NCI-H2227 (cell line): Measurements from ENCODE around the gene ARHGAP18.

Experiments
- DNase-seq: peaks from one replicate; lab custom pipeline; 2025; ENCODE audit not compliant: unreplicated experiment; lab: John Stamatoyannopoulos, UW

The ARHGAP18 gene

DNA sequence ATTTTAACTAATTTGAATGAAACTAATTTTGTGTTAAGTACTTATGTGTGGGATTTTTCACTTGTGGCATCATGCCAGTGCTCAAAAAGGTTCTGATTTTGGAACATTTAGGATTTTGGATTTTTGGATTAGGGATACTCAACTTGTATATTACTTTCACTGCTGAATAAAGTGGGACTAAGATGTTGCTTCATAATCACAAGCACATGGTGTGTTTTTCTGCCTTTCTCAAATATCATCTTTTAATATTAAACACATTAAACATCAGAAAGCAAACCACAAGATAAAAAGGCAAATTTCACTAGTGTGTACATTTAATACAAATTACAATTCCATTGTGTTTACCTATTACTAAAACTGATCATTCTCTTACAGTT is 89.8 kb downstream of the ARHGAP18 start:
- DNase-seq: no peak

DNA sequence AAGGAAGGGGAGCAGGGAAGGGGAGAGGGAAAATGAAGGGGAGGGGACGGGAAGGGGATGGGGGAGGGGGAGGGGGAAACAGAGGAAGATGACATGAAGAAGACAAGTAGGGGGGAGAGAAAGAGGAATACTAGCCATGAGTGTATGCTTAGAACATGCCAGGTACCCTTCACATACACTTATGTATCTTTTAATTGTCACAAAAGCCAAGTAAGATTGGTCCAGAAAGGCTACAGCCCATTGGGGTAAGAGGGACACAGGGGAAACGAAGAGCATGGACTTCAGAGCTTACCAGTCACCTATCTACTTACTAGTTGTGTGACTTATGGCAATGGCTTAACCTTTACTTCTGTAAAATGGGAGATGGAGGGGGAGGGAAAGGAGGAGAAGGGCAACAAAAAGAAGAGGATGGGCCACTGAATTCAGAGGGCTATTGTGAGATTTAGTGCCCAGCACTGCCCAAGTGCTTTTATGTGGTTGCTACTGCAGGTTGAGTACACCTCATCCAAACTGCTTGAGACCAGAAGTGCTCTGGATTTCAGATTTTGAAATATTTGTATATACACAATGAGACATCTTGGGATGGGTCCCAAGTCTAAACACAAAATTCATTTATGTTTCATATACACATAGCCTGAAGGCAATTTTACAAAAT is 90.3 kb downstream of the ARHGAP18 start:
- no peak for DNase-seq

DNA sequence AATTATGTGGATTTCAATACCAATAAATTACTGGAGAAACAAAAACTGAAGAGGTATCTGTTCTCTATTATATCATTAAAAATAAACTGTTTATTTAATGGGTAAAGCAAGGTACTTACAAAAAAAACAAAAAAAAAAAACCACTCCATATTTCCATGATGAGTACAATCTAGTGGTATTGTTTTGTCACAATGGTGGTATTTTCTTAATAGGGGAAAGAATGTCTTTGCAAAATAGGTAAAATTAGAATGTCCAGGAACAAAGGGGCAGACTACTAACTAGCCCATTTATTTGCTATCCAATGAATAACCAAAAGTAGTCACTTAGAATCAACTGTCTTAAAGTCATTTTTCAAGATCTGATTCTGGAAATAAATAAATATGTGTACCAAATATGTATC is 92.0 kb downstream of the ARHGAP18 start:
- no peak for DNase-seq

DNA sequence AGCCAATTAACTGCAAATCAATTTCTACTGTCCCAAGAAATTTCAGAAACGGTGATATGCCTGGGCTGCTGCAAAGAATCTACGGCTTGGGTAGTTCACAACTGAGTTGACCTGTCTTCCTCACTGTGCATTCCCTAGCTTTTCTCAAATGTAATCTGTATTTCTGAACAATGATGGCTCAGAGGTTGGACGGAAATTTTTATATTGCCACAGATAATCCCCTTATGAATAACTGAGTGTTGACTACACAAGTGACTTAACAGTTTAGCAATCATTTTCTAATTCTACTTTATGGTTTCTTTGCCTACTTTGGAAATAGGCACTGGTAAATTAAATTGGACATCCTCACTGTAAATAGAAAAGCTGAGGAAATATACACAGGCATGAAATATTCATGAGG is 94.5 kb downstream of the ARHGAP18 start:
- no peak for DNase-seq

DNA sequence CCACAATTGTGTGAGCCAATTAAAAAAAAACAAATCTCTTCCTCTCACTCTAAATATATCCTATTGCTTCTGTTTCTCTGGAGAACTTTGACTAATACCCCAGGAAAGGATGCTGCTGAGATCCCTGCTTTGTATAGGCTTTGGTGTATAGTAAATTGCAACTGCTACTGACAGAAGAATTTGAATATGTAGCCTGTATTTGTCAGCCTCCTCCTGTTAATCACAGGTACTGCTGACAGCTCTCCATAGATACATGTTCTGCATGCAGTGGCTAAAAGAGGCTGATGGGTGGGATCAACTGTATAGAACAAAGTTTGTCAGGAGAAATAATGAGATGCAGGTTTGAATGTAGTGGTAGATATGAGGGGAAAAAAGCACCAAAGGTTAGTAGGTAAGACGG is 95.0 kb downstream of the ARHGAP18 start:
- no peak for DNase-seq

DNA sequence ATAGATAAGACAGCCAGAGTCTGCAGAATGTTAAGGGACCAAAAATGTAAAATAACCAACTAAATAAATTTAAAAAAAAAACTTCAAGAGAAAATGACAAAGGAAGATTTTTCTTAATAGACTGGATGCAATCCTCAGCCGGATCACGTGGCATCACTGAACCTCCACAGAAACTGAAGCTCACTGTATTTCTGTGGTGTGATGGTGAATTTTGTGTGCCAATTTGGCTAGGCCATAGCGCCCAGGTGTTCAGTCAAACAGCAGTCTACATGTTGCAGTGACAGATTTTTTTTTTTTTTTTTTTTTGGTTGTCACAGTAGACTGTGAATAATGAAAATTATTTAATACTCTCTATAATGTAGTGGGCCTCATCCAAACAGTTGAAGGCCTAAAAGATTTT is 95.5 kb downstream of the ARHGAP18 start:
- no peak for DNase-seq

DNA sequence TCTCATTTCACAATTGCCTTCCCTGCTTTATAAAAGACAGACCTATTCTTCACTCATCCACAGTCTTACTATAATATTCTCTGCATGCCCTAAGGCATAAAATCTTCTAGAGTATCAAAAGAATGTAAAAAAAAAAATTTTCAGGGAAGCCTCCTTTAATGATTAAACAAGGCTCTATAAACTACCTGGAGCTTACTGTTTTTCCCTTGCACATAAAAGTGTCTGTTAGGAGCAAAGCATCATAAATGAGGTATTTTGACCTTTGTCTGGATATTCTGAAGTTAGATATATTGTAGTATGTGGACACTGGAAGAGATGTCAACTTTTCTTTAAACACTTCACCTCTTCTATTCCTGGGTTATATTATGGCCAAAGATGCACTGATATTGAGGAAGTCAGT is 97.5 kb downstream of the ARHGAP18 start:
- DNase-seq: no peak

DNA sequence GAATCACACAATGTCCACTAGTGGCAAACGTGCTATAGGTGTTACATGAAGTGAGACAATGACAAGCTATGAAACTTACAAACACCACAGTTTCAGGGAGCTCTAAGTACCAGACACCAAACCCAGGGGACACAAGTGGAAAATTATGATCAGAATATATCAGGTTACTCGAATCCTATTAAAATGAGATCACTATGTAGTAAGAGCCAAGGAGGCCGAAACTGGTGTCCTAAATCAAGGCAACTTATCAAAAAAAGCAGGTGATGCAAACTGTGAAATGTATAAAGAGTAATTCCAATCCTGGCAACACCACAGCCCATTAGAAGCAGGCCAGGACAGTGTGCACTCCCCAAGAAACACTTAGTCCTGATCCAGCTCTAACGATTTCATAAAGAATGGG is 100.3 kb downstream of the ARHGAP18 start:
- DNase-seq: no peak

DNA sequence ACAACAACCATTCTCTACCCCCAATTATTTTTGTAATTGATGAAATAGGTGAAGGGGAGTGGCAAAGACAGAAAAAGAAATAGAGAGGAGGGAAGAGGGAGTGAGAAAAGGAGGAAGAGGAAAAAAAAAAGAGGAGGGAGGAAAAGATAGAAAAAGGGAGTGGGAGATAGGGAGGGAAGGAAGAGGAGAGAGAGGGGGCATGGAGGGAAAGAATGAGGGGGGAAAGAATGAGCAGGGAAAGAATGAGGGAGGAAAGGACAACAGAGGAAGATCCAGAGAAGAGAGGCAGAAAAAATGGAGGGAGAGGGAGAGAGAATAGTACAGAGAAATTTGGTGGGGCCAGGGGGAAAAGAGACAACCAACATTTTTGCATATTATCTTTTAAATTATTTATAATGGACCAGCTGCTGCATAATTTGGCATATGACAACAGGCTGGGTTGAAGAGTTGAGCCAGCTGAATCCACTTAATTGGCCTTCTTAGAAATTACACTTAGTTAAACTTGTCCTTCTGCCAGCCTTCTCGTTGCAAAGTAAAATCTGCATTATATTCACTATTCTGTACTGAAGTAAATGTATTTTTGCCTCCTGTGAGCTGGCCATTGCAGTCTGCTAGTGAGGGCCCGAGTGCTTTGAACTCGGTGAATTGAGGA is 101.0 kb downstream of the ARHGAP18 start:
- DNase-seq: no peak

DNA sequence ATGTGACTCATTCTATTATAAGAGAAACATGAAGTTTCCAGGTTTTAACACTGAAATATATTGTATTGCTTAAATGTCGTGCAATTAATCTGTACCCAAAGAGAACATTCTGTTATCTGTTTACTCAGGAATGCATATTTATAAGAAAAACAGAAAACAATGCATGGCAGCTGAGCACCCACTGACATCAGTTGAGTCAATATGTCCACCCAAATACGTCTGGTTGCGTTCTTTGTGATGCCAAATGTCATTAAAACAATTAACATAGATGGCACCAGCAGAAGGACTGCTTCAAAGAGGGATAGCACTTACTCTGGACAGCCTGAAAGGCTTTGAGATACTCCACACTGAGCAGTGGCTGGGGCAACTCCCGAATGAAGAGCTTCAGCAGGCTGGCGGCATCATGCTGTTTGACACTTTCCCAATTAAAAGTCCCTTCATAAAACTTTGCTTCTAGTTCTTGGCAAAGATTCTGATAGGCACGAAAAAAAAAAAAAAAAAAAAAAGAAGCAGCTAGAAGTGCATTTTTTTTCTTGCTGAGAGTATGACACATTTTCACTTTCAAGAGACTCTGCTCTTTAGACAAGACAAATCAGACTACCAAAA is 102.3 kb downstream of the ARHGAP18 start:
- DNase-seq: no peak

DNA sequence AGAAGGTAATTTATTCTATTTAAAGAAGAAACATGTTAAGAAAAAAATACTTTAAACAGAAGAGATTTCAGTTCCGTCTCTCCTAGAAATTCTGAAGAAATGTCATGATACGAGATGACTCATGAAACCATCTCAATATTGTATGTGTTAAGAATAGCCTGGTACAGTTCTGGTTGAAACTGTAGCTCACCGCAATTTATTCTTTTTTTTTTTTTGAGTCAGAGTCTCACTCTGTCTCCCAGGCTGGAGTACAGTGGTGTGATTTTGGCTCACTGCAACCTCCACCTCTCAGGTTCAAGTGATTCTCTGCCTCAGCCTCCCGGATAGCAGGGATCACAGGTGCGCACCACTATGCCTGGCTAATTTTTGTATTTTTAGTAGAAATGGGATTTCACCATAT is 103.3 kb downstream of the ARHGAP18 start:
- DNase-seq: no peak

DNA sequence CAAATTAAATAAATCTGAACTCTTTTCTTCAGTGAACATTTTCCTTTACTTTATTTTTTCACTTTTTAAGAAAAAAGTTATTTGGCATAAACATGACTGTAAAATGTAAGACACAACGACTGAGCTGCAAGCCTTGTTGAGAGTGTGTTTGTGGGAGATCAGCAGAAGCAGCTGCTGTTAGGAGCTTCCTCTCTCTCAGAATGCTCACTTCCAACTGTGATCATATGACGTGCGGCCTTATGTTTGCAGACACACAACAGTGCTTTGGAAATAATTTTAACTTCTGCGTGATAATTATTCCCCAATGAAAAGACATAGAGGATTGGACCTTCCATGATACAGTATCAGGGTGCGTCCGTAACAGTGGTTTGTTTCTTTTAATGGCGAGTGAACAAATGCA is 104.0 kb downstream of the ARHGAP18 start:
- DNase-seq: no peak

DNA sequence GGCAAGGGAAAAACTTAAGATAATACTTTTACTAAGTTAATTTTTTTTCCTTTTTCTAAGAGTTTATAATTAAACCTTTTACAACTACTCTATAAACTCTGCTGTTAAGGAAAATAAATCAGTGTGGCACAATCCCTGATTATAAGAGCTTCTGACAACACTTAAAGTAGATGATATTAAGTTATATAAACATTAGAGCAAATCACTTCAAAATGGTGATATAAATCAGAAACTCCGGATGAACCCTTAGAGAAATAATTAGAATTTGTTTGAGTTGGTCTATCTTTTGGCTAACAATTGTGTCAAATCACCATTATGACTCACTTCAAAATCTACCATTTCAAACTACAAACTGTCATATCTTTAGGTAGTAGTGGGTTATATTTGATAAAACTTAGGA is 104.9 kb downstream of the ARHGAP18 start:
- no peak for DNase-seq

DNA sequence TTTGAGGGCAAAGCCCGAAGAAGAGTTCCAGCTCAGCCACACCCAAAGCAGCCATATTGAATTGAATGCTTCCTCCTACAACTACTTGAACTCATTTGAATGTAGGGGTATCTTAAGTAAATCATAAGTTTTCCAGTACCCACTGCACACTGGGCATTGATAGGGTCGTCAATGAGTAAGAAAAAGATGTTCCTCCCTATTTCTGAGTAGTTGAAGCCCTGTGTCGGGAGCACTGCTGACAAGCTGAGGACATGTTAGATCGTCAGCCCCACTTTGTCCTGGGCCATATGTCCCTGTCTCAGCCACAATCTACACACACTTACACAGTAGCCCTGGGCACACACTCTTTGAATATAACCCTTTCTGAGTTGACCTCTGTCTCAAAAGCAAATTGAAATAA is 105.7 kb downstream of the ARHGAP18 start:
- DNase-seq: no peak

DNA sequence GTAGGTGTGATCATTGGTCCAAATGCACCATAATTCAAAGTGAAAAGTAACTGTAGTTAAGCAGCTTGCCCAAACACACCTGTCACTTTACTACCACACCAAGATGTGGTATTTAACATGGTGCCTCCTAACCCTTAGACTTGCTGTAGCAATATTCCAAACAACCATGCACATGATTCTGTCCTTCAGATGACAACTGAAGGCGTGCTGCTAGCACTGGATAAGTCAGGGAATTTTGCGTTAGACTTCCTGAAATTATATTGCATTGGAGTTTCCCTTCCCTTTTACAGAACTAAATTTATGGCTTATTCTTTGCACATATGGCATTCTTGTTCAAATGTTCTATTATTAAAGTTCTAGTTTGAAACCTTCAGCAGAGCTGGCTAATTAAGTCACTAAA is 106.2 kb downstream of the ARHGAP18 start:
- no peak for DNase-seq

DNA sequence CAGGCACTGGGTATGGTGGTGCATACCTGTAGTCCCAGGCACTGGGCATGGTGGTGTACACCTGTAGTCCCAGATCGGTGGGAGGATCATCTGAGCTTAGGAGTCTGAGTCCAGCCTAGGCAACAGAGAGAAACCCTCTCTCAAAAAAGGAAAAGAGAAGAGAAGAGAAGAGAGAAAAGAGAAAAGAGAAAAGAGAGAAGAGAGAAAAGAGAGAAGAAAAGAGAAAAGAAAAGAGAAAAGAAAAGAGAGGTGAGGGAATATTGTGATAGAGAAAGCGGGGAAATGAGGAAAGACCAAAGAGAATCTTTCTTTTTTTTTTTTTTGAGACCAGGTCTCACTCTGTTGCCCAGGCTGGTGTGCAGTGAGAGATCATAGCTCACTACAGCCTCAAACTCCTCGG is 108.7 kb downstream of the ARHGAP18 start:
- DNase-seq: no peak

DNA sequence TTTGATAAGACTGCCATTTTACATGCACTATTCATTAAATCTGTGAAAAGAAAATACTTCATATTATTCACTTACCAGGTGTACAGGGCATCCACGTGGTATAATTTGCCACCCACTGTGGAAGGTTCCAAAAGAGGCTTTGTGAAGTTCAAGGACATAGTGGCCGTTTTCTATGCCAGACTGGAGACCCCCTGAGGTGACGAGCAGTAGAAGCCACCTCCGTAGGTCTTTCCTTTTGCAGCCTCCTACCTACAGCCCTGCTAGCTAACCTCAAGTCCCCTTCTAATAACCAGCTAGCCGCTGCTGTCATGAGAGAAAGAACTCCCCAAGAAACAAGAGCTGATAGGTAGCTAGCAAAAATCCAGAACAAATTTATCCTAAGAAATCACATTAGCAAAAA is 110.5 kb downstream of the ARHGAP18 start:
- DNase-seq: peak; percentile 13

DNA sequence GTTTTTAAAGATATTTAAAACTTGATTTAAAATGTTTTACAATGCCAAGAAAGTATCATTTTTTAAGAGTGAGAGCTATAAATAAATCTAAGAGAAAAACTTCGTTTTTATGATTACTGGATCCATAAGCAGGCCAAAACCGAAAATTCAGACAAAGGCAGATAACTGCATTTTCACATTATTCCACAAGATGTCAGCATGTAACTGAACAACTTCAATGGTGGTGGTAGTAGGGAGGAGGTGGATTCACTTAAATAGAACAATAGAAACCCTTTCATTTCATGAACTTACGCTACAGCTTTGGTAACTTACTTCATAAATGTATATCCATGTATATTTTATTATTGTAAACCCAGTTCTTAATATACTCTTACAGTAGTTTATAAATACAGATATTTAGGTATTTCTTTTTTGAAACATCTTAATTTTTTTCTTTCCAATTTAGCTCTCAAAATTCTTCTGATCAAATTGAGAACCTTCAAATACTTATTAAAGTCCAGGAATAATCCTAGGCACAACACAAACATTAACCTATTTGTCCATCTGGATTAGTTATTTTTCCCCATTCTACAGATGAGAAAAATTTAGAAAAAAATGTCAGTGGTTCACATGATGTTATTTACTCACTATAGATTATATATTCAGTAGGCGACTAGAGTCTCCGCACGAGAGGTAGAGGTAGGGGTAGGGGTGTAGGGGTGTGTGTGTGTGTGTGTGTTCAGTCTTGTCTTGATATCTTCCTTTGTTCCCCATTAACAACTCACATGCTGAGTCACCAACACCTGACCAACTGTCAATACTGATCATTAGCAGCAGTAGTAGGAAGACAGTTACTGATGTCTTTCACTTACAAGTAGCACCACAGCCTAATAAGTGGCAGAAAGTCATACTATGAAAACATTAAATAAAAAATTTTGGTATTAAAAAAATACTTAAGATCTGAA is 111.5 kb downstream of the ARHGAP18 start:
- peak; percentile 62 for DNase-seq

DNA sequence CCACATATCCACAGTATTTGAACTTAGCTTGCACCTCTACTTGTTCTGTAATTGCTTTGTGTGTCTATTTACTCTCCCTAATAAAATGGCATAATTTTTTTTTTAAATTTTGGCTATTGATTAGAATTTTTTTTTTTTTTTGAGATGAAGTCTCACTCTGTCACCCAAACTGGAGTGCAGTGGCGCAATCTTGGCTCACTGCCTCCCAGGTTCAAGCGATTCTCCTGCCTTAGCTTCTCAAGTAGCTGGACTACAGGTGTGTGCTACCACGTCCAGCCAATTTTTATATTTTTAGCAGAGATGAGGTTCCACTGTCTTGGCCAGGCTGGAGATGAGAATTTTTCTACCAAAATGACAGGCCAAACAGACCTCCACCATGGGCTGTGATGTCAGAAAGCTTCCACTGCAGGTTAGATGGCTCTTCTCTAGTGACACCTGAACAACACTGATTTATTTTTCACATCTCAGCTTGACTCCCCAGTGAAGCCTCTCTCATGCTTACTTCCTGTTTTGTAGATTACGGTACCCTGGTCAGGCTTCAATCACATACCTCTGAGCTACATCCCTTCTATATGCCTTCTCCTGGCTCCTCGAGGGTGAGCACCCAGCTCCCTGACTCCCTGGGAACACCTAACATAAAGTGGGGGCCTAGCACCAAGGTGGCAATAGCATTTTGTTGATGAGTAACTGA is 112.8 kb downstream of the ARHGAP18 start:
- no peak for DNase-seq

DNA sequence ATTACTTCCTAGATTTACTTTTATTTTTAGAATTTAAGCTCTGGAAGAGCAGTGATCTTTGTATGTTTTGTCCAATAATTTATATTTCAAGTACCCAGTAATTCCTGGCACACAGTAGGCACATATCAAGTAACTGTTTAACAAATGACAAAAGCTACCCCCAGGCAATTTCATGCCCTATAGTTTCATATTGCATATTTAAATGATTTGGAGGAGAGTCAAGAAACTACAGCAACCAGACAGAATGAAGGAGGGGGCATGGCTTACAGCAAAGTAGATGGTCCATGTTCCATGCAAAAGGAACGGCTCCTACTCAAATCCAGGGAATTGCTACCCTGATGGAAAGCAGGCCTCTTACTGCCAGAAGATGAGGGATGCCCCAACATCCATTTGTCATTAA is 113.5 kb downstream of the ARHGAP18 start:
- DNase-seq: no peak

DNA sequence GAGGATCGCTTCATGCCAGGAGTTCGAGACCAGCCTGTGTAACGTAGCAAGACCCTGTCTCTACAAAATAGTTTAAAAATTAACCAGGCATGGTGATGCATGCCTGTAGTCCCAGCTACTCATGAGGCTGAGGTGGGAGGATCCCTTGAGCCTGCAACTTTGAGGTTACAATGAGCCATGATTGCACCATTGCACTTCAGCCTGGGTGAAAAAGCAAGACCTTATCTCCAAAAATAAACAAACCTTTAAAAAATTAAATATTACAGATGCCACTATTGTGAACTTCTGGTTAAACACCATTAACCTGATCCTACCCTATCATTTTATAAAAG is 116.8 kb downstream of the ARHGAP18 start:
- no peak for DNase-seq
